AG09309 (cell line): ENCODE measurements around the gene SCN1A.
"Not testable (repeated sequence)": the region's sequence is repeated elsewhere in the genome, so short reads cannot be mapped to it uniquely, and the experiment has no call there.

Experiments
- DNase-seq: peaks from one replicate; pipeline ENCODE4 v3.0.0-alpha.2; 2010; ENCODE audit warnings: low read depth
- H3K4me3 ChIP-seq: 2 replicates; pipeline ENCODE4 v1.5.1; 2011; ENCODE audit warnings: mild to moderate bottlenecking, low read depth, low read length, moderate library complexity; ENCODE audit not compliant: control insufficient read depth
- TF ChIP-seq, protein P1 (sequence below): IDR thresholded peaks from 2 replicates; pipeline ENCODE4 v1.5.1; 2011; ENCODE audit warnings: mild to moderate bottlenecking, low read depth, low read length, inconsistent platforms; ENCODE audit not compliant: insufficient read depth, control insufficient read depth; ENCODE audit errors: missing control alignments

Gene SCN1A

DNA sequence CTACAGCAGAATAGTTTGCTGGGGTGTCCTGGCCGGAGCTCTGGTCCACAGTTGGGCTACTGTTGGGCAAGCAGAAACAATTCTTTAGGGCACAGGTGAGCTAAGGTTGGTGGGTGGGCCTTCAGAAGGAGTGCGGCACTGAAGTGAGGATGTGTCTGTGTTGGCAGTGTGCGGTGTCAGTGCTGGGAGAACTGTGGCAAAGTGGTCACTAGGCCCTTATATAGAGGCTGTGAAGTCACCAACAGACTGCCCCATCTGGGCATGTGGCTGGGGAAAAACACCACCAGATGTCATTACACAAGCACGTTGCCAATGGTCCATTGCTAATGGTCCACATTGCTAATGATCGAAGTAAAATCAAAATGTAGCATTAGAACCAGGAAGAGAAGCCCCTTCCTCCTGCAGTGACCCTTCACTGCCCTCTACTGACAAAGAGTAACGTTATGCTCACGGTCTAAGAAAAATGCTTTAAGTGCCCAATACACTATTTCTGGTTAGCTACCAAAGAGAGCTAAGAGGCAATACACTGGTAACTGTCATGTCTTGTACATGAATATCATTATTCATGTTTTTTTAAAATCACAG is 21.3 kb downstream of the SCN1A start:
- TF ChIP-seq, protein P1, sequence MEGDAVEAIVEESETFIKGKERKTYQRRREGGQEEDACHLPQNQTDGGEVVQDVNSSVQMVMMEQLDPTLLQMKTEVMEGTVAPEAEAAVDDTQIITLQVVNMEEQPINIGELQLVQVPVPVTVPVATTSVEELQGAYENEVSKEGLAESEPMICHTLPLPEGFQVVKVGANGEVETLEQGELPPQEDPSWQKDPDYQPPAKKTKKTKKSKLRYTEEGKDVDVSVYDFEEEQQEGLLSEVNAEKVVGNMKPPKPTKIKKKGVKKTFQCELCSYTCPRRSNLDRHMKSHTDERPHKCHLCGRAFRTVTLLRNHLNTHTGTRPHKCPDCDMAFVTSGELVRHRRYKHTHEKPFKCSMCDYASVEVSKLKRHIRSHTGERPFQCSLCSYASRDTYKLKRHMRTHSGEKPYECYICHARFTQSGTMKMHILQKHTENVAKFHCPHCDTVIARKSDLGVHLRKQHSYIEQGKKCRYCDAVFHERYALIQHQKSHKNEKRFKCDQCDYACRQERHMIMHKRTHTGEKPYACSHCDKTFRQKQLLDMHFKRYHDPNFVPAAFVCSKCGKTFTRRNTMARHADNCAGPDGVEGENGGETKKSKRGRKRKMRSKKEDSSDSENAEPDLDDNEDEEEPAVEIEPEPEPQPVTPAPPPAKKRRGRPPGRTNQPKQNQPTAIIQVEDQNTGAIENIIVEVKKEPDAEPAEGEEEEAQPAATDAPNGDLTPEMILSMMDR, result peak; percentile 19
- no peak for DNase-seq
- H3K4me3 ChIP-seq, result no peak overlapping the region

DNA sequence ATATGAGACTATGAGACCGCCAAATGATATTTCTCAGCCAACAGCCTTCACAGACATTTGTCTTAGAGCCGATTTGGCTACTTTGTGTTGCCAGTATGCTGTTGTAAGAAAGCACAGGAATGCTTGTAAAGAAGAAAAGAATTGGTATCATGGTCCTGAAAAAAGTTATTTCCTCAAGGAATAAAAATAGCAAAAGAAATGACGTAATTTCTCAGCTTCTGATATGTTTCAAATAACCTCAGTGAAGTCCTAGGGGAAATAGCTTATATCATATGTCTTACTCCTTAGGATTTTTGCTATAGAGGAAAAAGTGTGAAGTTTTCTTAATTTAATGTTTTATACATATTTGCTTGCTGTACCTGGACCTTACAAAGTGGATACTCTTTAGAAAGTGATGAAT is 23.0 kb downstream of the SCN1A start:
- DNase-seq, result no peak
- TF ChIP-seq, protein P1, result no peak
- H3K4me3 ChIP-seq, result no peak overlapping the region

DNA sequence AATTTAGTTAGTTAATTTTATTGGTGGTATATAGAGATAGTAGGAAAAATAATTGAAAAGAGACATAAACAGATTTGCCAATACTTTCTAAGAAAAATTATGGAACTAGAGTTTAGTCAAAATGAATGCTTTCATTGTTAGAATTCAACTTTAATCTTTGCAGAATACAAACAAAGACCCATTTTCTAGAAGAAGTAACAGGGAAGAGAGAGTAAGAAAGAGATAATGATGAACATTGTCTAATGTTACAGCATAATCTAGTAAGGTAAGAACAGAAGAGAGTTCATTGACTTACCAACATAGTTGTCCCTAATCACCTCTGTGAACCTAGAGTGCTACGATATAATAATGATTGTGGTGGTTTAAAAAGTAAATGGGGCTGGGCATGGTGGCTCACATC is 23.7 kb downstream of the SCN1A start:
- no peak for DNase-seq
- H3K4me3 ChIP-seq, result no peak overlapping the region
- TF ChIP-seq, protein P1, result no peak

DNA sequence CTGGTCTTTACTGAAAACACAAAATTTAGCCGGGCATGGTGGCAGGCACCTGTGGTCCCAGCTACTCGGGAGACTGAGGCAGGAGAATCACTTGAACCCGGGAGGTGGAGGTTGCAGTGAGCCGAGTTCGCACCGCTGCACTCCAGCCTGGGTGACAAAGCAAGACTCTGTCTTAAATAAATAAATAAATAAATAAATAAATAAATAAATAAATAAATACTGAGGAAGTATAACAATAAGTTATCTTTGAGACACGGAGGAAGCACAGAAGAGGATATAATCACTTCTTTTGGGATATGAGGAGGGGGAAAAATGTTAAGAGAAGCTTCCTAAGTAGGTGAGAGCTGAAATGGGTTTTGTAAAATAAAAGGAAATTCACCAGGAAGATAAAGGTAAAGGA is 24.5 kb downstream of the SCN1A start:
- H3K4me3 ChIP-seq, DNase-seq: not testable (repeated sequence)

DNA sequence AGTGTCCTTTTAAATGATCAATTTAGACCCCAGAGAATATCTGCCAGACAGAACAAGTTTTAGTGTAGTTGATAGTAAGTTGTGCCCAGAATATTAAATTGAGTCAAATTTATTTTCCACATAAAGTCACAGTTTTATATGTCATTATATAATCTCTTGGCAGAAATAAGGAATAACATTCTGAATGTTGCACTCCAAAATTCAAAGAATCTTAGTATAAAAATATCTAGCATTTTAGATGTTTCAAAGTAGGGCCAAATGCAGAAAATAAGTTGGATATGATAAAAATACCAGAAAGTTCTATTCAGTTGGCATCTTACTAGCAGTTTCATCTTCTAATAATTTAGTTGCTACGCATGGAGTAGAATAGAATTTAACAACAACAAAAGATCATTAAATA is 33.5 kb downstream of the SCN1A start:
- TF ChIP-seq, protein P1, result no peak
- H3K4me3 ChIP-seq, result no peak overlapping the region
- DNase-seq, result no peak

DNA sequence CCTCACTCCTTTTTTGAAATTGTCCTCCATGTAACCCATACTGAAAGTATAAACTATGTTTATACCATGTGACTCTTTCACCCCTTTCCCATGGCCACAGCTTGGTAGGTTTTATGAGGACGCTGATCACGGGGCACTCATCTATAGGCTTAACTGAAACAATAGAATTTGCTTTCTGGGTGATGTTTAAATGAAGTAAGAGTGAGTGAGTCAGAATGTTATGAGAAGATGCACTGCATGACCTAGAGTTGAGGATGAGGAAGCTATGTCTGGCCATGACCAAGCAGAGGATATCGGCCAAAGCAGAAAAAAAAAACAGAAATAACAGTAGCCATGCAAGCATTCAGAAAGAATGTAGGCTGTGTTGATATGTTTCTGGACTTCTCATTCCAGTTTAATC is 34.9 kb downstream of the SCN1A start:
- H3K4me3 ChIP-seq, result no peak overlapping the region
- TF ChIP-seq, protein P1, result no peak
- no peak for DNase-seq

DNA sequence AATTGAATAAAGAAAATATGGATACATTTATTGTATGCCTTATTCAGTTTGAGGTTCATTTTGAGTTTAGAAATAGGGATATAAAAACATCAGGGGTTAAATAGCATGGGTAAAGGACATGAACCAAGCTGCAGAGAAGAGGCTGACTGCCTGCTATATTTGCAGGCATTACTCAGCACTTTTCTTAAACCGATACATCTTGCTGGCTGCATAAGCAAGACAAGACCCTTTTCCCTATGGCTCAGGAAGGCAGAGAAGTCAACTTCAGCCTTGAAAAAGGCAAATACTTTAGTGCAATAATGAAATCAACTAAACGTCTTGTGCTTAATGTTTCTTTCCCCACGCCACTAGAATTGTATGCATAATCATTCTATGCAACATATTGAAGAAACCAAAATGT is 36.4 kb downstream of the SCN1A start:
- DNase-seq, result no peak
- TF ChIP-seq, protein P1, result no peak
- H3K4me3 ChIP-seq, result no peak overlapping the region
